M059J (cell line): ENCODE data around the gene LGSN. TPM values are rescaled to one million over a fixed set of nuclear protein-coding genes. Genes with fewer than 3 reads are reported as not detected.
"Not testable (repeated sequence)": the region's sequence is repeated elsewhere in the genome, so short reads cannot be mapped to it uniquely, and the experiment has no call there.

Source experiments
- DNase-seq: peaks from one replicate; pipeline ENCODE4 v3.0.0-alpha.2; 2012; ENCODE audit warnings: low read depth
- total RNA-seq: library from RNA; depleted of rRNA; stranded (reverse); fragments of >200 nt; shearing (Covaris generic); gene quantifications from 2 replicates; pipeline ENCODE4 v1.2.3, GENCODE V29; 2014

The LGSN gene
- total RNA-seq, 1 experiment from 2014 or later = 0.07 TPM

- DNase-seq = no peak
These were observed 13.4 kb downstream of the LGSN start for GRCh38 chr6:63306420-63306819.

GRCh38 chr6:63305277-63305676, 14.5 kb downstream of the LGSN start:
- DNase-seq = peak; percentile 15

GRCh38 chr6:63303476-63303875, 16.3 kb downstream of the LGSN start:
- no peak for DNase-seq

GRCh38 chr6:63299667-63300066, 20.1 kb downstream of the LGSN start:
- DNase-seq = no peak

- DNase-seq = no peak
These were observed 24.1 kb downstream of the LGSN start for GRCh38 chr6:63295553-63296194.

- DNase-seq = no peak
These were observed 29.2 kb downstream of the LGSN start for GRCh38 chr6:63290492-63291058.

GRCh38 chr6:63289269-63289872, 30.4 kb downstream of the LGSN start:
- DNase-seq = no peak

- DNase-seq = no peak
These were observed 39.1 kb downstream of the LGSN start for GRCh38 chr6:63280639-63281180.

GRCh38 chr6:63278916-63279315, 40.9 kb downstream of the LGSN start:
- no peak for DNase-seq

GRCh38 chr6:63275953-63276352, 43.8 kb downstream of the LGSN start:
- DNase-seq = no peak

- not testable (repeated sequence) for DNase-seq
These were observed 44.9 kb downstream of the LGSN start for GRCh38 chr6:63274795-63275430.

- peak; percentile 38 for DNase-seq
These were observed 47.4 kb downstream of the LGSN start for GRCh38 chr6:63272397-63272796.

- no peak for DNase-seq
These were observed 50.3 kb downstream of the LGSN start for GRCh38 chr6:63269470-63269869.

- DNase-seq = no peak
These were observed 51.2 kb downstream of the LGSN start for GRCh38 chr6:63268574-63268973.

GRCh38 chr6:63267828-63268227, 52.0 kb downstream of the LGSN start:
- no peak for DNase-seq

- DNase-seq = no peak
These were observed 52.7 kb downstream of the LGSN start for GRCh38 chr6:63267046-63267445.

GRCh38 chr6:63263444-63263843, 56.3 kb downstream of the LGSN start:
- no peak for DNase-seq

GRCh38 chr6:63261820-63262219, 58.0 kb downstream of the LGSN start:
- no peak for DNase-seq

- no peak for DNase-seq
These were observed 60.6 kb downstream of the LGSN start for GRCh38 chr6:63259153-63259552.

- no peak for DNase-seq
These were observed 69.8 kb downstream of the LGSN start for GRCh38 chr6:63249875-63250482.

GRCh38 chr6:63246581-63246980, 73.2 kb downstream of the LGSN start:
- no peak for DNase-seq

GRCh38 chr6:63245909-63246308, 73.9 kb downstream of the LGSN start:
- DNase-seq = no peak
